Measurements from ENCODE around the gene CFAP161. TPM values are rescaled to one million over a fixed set of nuclear protein-coding genes. Genes with fewer than 3 reads are reported as not detected.

CFAP161 gene
- total and polyA plus RNA-seq, 4 donors: 0.75 to 0.84 TPM; not detected in 2

DNA sequence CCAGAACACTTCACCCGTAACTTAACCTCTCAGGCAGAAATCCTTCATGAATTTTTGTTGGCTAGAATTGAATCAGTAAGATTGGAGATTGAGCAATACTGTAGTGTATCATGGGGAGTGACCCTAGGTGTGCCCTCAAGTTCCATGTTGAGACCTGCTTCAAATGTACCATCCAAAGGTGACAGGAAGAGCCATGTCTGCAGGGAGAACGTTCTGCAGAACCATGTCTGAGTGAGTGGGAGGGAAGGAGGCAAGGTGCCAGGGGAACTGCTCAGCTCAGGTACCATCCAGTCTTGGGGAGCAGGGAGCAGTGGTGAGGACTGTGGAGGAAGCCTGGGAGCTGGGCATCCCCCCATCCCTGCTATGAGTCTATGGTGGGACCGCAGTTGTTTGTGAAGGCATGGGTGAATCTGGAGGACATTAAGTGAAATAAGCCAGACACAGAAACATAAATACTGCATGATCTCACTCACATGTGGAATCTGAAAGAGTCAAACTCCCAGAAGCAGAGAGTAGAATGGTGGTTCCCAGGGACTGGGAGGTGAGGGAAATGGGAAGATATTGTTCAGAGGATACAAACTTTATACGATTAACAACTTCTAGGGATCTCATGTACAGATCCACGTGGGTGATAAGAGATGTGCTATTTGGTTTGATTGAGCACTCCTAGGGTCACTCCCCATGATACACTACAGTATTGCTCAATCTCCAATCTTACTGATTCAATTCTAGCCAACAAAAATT, 23.3 kb downstream of the CFAP161 start:
- peaks cover 0 to 2% (median 0%) of the 10 kb centered on the region in 4 donors for H3K4me1 ChIP-seq (ENCODE audit: control insufficient read depth in 4 of 4, insufficient read depth in 4 of 4, low read length in 3 of 4)
- DNase-seq (ENCODE audit: low spot score): no peak
- WGBS: 52% methylated on average over 5 of the region's 5 CpGs
- peaks cover 0 to 2% (median 0%) of the 10 kb centered on the region in 4 donors for H3K27me3 ChIP-seq (ENCODE audit: control insufficient read depth in 4 of 4, insufficient read depth in 4 of 4, low read length in 3 of 4)
- no peaks in the 10 kb centered on the region for H3K36me3 ChIP-seq (ENCODE audit: control insufficient read depth in 4 of 4, insufficient read depth in 3 of 4, low read depth in 1 of 4, low read length in 3 of 4)
- no peak overlapping the region for H3K9ac ChIP-seq (ENCODE audit: low read depth in 1 of 2, low read length in 2 of 2)
- no peaks in the 10 kb centered on the region for H3K9me3 ChIP-seq (ENCODE audit: control insufficient read depth in 4 of 4, low read length in 3 of 4)
- H3K27ac ChIP-seq (ENCODE audit: low read depth in 1 of 2, low read length in 2 of 2): no peak overlapping the region
- H3K4me3 ChIP-seq (ENCODE audit: low read depth in 1 of 3, low read length in 3 of 3): no peak overlapping the region
- no peak for TF ChIP-seq FOXA1 (IDR thresholded peaks at IDR 0.05)
- TF ChIP-seq, protein P1, sequence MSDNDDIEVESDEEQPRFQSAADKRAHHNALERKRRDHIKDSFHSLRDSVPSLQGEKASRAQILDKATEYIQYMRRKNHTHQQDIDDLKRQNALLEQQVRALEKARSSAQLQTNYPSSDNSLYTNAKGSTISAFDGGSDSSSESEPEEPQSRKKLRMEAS (IDR thresholded peaks at IDR 0.05): no peak
- no peak for TF ChIP-seq HNF4A (conservative IDR thresholded peaks at IDR 0.05)
- TF ChIP-seq TAF1 (conservative IDR thresholded peaks at IDR 0.05): no peak
- TF ChIP-seq, protein P2, sequence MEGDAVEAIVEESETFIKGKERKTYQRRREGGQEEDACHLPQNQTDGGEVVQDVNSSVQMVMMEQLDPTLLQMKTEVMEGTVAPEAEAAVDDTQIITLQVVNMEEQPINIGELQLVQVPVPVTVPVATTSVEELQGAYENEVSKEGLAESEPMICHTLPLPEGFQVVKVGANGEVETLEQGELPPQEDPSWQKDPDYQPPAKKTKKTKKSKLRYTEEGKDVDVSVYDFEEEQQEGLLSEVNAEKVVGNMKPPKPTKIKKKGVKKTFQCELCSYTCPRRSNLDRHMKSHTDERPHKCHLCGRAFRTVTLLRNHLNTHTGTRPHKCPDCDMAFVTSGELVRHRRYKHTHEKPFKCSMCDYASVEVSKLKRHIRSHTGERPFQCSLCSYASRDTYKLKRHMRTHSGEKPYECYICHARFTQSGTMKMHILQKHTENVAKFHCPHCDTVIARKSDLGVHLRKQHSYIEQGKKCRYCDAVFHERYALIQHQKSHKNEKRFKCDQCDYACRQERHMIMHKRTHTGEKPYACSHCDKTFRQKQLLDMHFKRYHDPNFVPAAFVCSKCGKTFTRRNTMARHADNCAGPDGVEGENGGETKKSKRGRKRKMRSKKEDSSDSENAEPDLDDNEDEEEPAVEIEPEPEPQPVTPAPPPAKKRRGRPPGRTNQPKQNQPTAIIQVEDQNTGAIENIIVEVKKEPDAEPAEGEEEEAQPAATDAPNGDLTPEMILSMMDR (IDR thresholded peaks at IDR 0.05; ENCODE audit: low read depth, low read length, missing input control): no peak
- no peak for TF ChIP-seq JUND (IDR thresholded peaks at IDR 0.05)
- TF ChIP-seq GABPA (IDR thresholded peaks at IDR 0.05 in 1 of 2, conservative IDR thresholded peaks at IDR 0.05 in 1 of 2): no peak
- no peak for TF ChIP-seq HNF4G (IDR thresholded peaks at IDR 0.05)
- TF ChIP-seq RAD21 (IDR thresholded peaks at IDR 0.05): no peak
- TF ChIP-seq FOXA2 (IDR thresholded peaks at IDR 0.05): no peak
- TF ChIP-seq EGR1 (IDR thresholded peaks at IDR 0.05; ENCODE audit: low read depth in 2 of 2): no peak
- TF ChIP-seq SP1 (IDR thresholded peaks at IDR 0.05): no peak
- TF ChIP-seq YY1 (IDR thresholded peaks at IDR 0.05): no peak
- no peak for TF ChIP-seq NR2F2 (IDR thresholded peaks at IDR 0.05)
- TF ChIP-seq, protein P3, sequence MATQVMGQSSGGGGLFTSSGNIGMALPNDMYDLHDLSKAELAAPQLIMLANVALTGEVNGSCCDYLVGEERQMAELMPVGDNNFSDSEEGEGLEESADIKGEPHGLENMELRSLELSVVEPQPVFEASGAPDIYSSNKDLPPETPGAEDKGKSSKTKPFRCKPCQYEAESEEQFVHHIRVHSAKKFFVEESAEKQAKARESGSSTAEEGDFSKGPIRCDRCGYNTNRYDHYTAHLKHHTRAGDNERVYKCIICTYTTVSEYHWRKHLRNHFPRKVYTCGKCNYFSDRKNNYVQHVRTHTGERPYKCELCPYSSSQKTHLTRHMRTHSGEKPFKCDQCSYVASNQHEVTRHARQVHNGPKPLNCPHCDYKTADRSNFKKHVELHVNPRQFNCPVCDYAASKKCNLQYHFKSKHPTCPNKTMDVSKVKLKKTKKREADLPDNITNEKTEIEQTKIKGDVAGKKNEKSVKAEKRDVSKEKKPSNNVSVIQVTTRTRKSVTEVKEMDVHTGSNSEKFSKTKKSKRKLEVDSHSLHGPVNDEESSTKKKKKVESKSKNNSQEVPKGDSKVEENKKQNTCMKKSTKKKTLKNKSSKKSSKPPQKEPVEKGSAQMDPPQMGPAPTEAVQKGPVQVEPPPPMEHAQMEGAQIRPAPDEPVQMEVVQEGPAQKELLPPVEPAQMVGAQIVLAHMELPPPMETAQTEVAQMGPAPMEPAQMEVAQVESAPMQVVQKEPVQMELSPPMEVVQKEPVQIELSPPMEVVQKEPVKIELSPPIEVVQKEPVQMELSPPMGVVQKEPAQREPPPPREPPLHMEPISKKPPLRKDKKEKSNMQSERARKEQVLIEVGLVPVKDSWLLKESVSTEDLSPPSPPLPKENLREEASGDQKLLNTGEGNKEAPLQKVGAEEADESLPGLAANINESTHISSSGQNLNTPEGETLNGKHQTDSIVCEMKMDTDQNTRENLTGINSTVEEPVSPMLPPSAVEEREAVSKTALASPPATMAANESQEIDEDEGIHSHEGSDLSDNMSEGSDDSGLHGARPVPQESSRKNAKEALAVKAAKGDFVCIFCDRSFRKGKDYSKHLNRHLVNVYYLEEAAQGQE (IDR thresholded peaks at IDR 0.05): no peak
- TF ChIP-seq, protein P4, sequence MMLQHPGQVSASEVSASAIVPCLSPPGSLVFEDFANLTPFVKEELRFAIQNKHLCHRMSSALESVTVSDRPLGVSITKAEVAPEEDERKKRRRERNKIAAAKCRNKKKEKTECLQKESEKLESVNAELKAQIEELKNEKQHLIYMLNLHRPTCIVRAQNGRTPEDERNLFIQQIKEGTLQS (IDR thresholded peaks at IDR 0.05): no peak
- no peak for TF ChIP-seq RXRA (IDR thresholded peaks at IDR 0.05)
- TF ChIP-seq, protein P5, sequence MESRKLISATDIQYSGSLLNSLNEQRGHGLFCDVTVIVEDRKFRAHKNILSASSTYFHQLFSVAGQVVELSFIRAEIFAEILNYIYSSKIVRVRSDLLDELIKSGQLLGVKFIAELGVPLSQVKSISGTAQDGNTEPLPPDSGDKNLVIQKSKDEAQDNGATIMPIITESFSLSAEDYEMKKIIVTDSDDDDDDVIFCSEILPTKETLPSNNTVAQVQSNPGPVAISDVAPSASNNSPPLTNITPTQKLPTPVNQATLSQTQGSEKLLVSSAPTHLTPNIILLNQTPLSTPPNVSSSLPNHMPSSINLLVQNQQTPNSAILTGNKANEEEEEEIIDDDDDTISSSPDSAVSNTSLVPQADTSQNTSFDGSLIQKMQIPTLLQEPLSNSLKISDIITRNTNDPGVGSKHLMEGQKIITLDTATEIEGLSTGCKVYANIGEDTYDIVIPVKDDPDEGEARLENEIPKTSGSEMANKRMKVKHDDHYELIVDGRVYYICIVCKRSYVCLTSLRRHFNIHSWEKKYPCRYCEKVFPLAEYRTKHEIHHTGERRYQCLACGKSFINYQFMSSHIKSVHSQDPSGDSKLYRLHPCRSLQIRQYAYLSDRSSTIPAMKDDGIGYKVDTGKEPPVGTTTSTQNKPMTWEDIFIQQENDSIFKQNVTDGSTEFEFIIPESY (IDR thresholded peaks at IDR 0.05): no peak

Data from liver (tissue), 9 donors.